Measurements from ENCODE around the gene CAMTA1. TPM values are rescaled to one million over a fixed set of nuclear protein-coding genes. Genes with fewer than 3 reads are reported as not detected.

CAMTA1 gene
- total and polyA plus RNA-seq, 9 of the 15 experiments (the other 6 are each of a cell fraction or from before 2014, with no cell fraction given) = 43.9 to 161 (median 65.9) TPM

DNA sequence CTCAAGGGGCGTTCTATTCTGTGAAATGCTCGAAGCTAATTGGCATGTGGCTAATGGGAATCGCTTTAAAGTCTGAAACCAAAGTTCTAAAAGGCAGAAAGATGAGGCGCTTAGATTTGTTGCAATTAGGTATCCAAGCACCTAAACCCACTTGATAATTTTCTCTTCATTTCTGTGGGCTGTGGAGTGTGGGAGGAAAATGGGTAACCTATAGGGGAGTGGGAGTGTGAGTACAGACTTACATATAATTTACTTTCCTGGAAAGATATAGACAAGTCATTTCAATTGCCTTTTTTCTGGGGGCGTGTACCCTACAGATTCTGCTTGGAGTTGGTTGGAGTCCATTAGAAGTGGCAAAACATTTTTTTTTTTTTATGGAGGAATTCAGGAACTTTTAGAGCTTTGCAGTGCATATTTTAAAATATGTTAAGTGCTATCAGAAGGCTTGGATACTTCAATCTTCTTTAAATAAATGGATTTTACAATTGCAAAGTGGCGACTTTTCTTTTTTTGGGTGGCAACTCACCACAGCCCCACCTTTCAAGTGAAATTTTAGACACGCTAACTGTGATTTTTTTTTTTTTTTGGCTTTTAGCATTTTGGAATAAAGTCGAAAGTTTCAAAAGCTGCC is 254.5 kb downstream of the CAMTA1 start (continued):
- TF ChIP-seq, protein P1, sequence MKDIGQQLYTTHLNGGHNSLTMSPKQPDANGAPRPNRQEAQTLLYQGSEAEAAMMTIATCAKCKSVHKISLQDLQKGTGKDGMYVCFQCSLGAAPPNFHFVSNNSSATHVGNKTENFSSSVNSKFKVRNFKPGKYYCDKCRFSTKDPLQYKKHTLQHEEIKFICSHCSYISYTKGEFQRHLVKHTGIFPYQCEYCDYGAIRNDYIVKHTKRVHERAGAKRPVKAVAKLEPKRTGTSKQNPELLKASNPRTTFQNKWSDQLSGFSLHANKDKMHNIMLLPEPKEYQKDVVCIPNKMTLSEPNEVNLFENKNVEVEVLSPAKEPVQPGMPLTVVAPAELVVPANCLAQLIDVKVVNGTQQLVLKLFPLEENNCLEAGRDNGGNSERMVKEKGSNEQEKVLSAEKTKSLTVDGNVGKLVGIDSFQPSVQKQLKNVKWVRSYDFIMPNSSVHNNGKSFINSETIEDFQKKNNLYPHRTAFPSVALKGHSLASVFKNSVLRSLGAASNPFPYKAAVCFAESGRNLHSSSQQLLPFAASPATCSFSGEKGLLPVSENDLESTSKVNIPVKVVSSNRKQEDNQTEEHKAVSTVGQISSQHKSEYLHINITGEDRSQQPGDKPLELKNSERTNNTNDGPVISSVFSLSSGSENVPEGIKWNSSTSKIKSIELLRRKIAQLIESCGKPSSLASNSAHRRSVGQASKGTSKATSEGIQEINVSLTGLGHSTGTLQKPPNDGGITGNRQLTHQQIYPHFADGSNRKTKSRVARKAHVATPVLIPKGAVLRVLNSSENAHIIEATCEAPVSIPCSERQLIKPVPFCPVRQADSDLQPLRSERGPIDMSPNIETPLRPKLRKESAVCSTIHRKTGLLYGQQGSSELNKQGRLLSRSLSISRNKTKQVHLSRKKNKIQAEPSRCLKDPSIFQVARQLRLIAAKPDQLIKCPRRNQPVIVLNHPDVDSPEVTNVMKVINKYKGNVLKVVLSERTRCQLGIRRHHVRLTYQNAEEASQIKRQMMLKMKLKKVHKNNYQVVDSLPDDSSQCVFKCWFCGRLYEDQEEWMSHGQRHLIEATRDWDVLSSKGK (CRISPR knock-in tag; IDR thresholded peaks at IDR 0.05) = no peak
- TF ChIP-seq MAFF (IDR thresholded peaks at IDR 0.05; ENCODE audit: low read length) (no peak), GATAD2B (IDR thresholded peaks at IDR 0.05; ENCODE audit: borderline replicate concordance) (no peak)

- TF ChIP-seq MED1 (CRISPR knock-in tag; IDR thresholded peaks at IDR 0.05; ENCODE audit: borderline replicate concordance) (no peak), NFIC (IDR thresholded peaks at IDR 0.05) (peak; percentile 78)
- peaks cover 29 to 47% of the 10 kb centered on the region in 2 experiments; a peak in 4 of 5 replicates for H3K27me3 ChIP-seq (ENCODE audit: control insufficient read depth in 2 of 2, insufficient read depth in 2 of 2, low read length in 2 of 2)
- no peaks in the 10 kb centered on the region for H3K36me3 ChIP-seq (ENCODE audit: control insufficient read depth, insufficient read depth, low read length)
- 1% methylated on average over 16 of the region's 16 CpGs for WGBS (ENCODE audit: insufficient coverage, low coverage, missing lambda C conversion rate)
- no peak for ATAC-seq
- H2AFZ ChIP-seq (ENCODE audit: low read depth, low read length) = no peak overlapping the region
- H3K9ac ChIP-seq (ENCODE audit: insufficient read depth in 1 of 2, low read depth in 2 of 2, low read length in 2 of 2) = no peak overlapping the region
- no peak overlapping the region for H3K4me3 ChIP-seq
- no peaks in the 10 kb centered on the region for H3K9me3 ChIP-seq (replicated peaks; ENCODE audit: control insufficient read depth, insufficient read depth, low read depth, low read length)
- peaks cover 11% of the 10 kb centered on the region; the same call in 1 of the 2 replicates for H4K20me1 ChIP-seq (replicated peaks; ENCODE audit: control insufficient read depth, insufficient read depth, low read length)
- H3K27ac ChIP-seq (ENCODE audit: extremely low read depth, low read depth, low read length) = no peak overlapping the region
- no peak for DNase-seq (ENCODE audit: extremely low read depth in 1 of 4, low spot score in 3 of 4)
- FAIRE-seq = no peak
- in situ Hi-C loops (cut with MboI) (no loop called here), intact Hi-C loops (cut with micrococcal nuclease) (no loop called here)
- CTCF ChIA-PET (ENCODE audit: low intra/inter-chr PET ratio) = interaction anchor here (0.7 to 1.1 kb wide), 2 partner anchors 166 to 606 kb away, joined by 3 to 6 read pairs; no protein-coding TSS in a partner anchor
- POLR2A ChIA-PET = interaction anchor here (0.6 to 1.0 kb wide), 2 partner anchors 8 to 11 kb away, joined by 4 read pairs; no protein-coding TSS in a partner anchor
- H3K4me1 ChIP-seq (replicated peaks in 1 of 2; ENCODE audit: control insufficient read depth in 2 of 2, insufficient read depth in 2 of 2, low read length in 2 of 2) = no peaks in the 10 kb centered on the region
- H3K9me1 ChIP-seq (ENCODE audit: control insufficient read depth, insufficient read depth, low read length) = no peaks in the 10 kb centered on the region
- no peak overlapping the region for H3K4me2 ChIP-seq (ENCODE audit: insufficient read depth, low read length)
- BruUV-seq (replicated peaks) = no TSS peak
- no peaks in the 10 kb centered on the region for H3K79me2 ChIP-seq (ENCODE audit: control insufficient read depth, insufficient read depth, low read length)
Observed at GRCh38 chr1:7040969-7041695, 255.9 kb downstream of the CAMTA1 start.
